ENCODE results near the gene TRIM27.
"Not testable (repeated sequence)": the region's sequence is repeated elsewhere in the genome, so short reads cannot be mapped to it uniquely, and the experiment has no call there.

GRCh38 chr6:28866205-28867085 lies 57.3 kb downstream of the TRIM27 start:
- TF ChIP-seq, protein P1, sequence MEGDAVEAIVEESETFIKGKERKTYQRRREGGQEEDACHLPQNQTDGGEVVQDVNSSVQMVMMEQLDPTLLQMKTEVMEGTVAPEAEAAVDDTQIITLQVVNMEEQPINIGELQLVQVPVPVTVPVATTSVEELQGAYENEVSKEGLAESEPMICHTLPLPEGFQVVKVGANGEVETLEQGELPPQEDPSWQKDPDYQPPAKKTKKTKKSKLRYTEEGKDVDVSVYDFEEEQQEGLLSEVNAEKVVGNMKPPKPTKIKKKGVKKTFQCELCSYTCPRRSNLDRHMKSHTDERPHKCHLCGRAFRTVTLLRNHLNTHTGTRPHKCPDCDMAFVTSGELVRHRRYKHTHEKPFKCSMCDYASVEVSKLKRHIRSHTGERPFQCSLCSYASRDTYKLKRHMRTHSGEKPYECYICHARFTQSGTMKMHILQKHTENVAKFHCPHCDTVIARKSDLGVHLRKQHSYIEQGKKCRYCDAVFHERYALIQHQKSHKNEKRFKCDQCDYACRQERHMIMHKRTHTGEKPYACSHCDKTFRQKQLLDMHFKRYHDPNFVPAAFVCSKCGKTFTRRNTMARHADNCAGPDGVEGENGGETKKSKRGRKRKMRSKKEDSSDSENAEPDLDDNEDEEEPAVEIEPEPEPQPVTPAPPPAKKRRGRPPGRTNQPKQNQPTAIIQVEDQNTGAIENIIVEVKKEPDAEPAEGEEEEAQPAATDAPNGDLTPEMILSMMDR (IDR thresholded peaks at IDR 0.05) = not testable (repeated sequence)
- TF ChIP-seq POLR2AphosphoS5 (IDR thresholded peaks at IDR 0.05; ENCODE audit: insufficient read depth in 1 of 2, low read depth in 1 of 2) = peak in 1 of 2 donors; percentile 65
